ACHN (cell line): Measurements from ENCODE around the gene OR4C13.
"Not testable (repeated sequence)": the region's sequence is repeated elsewhere in the genome, so short reads cannot be mapped to it uniquely, and the experiment has no call there.

Experiments used
- DNase-seq: peaks from one replicate; pipeline ENCODE4 v3.0.0-alpha.2; 2015
- in situ Hi-C: cut with HindIII; loops from 2 replicates; pipeline ENCODE4 v1.10.0; 2017; ENCODE audit warnings: low sequenced_read_pairs, low pct_ligation_motif_present, low pct_unique_long_range_greater_than_20kb

The OR4C13 gene

DNA sequence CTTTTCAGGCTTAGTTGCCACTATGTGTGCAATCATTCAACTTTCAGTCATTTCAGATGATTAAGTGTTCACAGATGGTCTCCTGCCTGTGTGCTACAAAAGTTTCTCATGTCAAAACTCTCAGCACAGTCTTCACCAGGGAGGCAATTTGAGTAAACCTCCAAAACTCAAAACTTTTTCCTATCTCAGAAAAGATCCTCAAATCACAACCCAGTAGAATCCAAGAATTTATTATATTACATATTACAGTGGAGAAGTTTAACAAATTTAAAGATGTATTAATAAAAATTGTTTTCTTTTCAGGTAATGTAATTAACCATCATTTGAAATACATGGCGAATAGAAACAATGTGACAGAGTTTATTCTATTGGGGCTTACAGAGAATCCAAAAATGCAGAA, at the start of gene OR4C13:
Gene OR4C13 (plus strand): TSS at position 301 of the 400 bp plus-strand sequence. CDS start 32 bp downstream, at position 333.
- no peak for DNase-seq
- in situ Hi-C loops = no loop called here

DNA sequence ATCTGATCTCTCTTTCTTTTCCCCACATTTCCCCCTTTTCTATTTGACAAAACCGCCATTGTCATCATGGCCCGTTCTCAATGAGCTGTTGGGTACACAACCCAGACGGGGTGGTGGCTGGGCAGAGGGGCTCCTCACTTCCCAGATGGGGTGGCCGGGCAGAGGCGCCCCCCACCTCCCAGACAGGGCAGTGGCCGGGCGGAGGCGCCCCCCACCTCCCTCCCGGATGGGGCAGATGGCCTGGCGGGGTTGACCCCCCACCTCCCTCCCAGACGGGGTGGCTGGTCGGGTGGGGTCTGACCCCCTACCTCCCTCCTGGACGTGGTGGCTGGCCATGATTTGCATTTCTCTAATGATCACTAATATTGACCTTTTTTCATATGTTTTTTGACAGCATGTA, 40.7 kb upstream of the OR4C13 start:
- DNase-seq, in situ Hi-C loops: not testable (repeated sequence)

DNA sequence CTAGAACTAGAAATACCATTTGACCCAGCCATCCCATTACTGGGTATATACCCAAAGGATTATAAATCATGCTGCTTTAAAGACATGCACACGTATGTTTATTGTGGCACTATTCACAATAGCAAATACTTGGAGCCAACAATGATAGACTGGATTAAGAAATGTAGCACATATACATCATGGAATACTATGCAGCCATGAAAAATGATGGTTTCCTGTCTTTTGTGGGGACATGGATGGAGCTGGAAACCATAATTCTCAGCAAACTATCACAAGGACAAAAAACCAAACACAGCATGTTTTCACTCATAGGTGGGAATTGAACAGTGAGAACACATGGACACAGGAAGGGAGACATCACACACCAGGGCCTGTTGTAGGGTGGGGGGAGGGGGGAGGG, 3.5 kb upstream of the OR4C13 start:
- DNase-seq, in situ Hi-C loops: not testable (repeated sequence)

DNA sequence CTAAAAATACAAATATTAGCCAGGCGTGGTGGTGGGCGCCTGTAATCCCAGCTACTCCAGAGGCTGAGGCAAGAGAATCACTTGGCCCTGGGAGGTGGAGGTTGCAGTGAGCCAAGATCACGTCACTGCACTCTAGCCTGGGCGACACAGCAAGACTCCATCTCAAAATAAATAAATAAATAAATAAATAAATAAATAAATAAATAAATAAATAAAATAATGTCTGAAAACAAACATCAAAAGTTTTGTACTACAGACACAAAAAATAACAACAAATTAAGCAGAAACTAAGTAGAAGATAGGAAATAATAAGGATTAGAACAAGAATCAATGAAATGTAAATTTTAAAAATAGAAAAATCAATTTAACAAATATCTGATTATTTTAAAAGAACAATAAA, 21.2 kb downstream of the OR4C13 start:
- in situ Hi-C loops, DNase-seq: not testable (repeated sequence)

DNA sequence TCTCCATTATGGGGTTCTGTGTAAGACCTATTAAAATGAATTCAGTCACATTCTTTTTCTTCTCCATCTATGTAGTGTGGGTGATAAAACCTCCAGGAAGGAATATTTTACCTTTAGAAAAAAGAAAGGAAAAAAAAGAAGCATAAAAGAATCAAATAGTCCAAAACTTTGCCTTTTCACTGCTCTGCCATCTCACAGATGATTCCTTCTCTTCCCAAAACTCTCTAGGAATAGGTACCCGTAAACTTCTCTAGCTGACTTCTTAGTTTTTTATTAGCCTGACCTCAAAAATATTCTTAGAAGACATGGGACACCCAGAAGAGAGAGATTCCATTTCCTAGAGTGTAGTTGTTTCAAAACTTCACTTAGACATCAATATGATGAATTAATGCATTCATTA, 30.2 kb downstream of the OR4C13 start, which contains the start of gene OR4C12:
Gene OR4C12 (minus strand): TSS at position 101 of the 400 bp plus-strand sequence. CDS start 34 bp downstream, at position 67.
- DNase-seq, in situ Hi-C loops: not testable (repeated sequence)

DNA sequence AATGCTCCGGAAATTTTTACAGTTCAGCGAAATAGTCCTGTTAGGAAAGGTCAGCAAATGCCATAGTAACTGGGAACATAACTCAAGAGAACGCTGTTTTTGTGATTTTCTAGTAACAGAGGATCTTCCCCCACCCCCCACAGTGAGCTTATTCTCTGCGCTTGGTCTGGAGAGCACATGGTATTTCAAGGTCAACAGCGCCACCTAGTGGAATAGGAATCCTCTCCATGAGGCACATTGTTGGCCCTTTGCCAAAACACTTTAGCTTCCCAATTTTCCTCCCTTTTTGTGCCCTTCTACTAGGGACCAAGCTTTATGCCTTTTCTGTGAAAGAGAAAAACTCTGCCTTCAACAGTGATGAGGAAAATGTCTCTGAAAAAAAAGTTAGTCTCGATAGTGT, 43.4 kb downstream of the OR4C13 start:
- in situ Hi-C loops = no loop called here
- peak; percentile 72 for DNase-seq
